GM23338 (cell line): Measurements from ENCODE around the gene GP1BB.
A peak's percentile ranks its signal among the peaks of the same experiment; 100 is the strongest.

Experiments
- CTCF ChIP-seq, 2 experiments: fragments of 200-600 bp in 1 of 2; sonication (generic) in 1 of 2; conservative IDR thresholded peaks; 2 replicates each; pipeline versions ENCODE4 v1.5.1 to v1.6.1; 2016 to 2017; ENCODE audit warnings: antibody characterized with exemption in 2 of 2, low read depth in 2 of 2, mild to moderate bottlenecking in 2 of 2, moderate library complexity in 1 of 2
- ETS1 ChIP-seq: IDR thresholded peaks from 2 replicates; pipeline ENCODE4 v1.6.1; 2016; ENCODE audit warnings: antibody characterized with exemption
- EZH2 ChIP-seq: fragments of 200-600 bp; sonication (generic); IDR thresholded peaks from one replicate; pipeline ENCODE4 v1.8.0; 2017; ENCODE audit warnings: antibody characterized with exemption, mild to moderate bottlenecking, low read depth; ENCODE audit not compliant: unreplicated experiment
- EZH2phosphoT487 ChIP-seq: fragments of 200-600 bp; sonication (generic); IDR thresholded peaks from one replicate; pipeline ENCODE4 v1.8.1; 2018; ENCODE audit warnings: antibody characterized with exemption; ENCODE audit not compliant: unreplicated experiment
- JUNB ChIP-seq: IDR thresholded peaks from one replicate; pipeline ENCODE4 v1.6.1; 2016; ENCODE audit warnings: antibody characterized with exemption; ENCODE audit not compliant: unreplicated experiment
- NANOG ChIP-seq: IDR thresholded peaks from 2 replicates; pipeline ENCODE4 v1.6.1; 2016; ENCODE audit warnings: antibody characterized with exemption, borderline replicate concordance
- POLR2AphosphoS5 ChIP-seq: IDR thresholded peaks from 2 replicates; pipeline ENCODE4 v1.6.1; 2016; ENCODE audit warnings: antibody characterized with exemption, low read depth
- REST ChIP-seq: IDR thresholded peaks from one replicate; pipeline ENCODE4 v1.6.1; 2018; ENCODE audit warnings: antibody characterized with exemption; ENCODE audit not compliant: unreplicated experiment

- TF ChIP-seq CTCF (conservative IDR thresholded peaks at IDR 0.05; ENCODE audit: low read depth in 2 of 2): peak; percentile 38 to 76
- no peak for TF ChIP-seq EZH2phosphoT487
- TF ChIP-seq REST: no peak
- no peak for TF ChIP-seq JUNB
- no peak for TF ChIP-seq EZH2
- no peak for TF ChIP-seq POLR2AphosphoS5
- no peak for TF ChIP-seq NANOG
- TF ChIP-seq ETS1: no peak
Observed at GRCh38 chr22:19717691-19718455, 5.5 kb upstream of the GP1BB start.
